Hepatocyte (in vitro differentiated cells): ENCODE measurements around the gene RBM33.

Source experiments
- EZH2 ChIP-seq: fragments of 200-600 bp; sonication (generic); IDR thresholded peaks from 2 replicates; pipeline ENCODE4 v1.6.1; 2016; ENCODE audit warnings: antibody characterized with exemption, mild to moderate bottlenecking, borderline replicate concordance
- EZH2phosphoT487 ChIP-seq: fragments of 200-600 bp; sonication (generic); IDR thresholded peaks from one replicate; pipeline ENCODE4 v1.6.1; 2018; ENCODE audit warnings: antibody characterized with exemption, mild to moderate bottlenecking, low read depth, moderate library complexity; ENCODE audit not compliant: unreplicated experiment, severe bottlenecking
- TF ChIP-seq, protein P1 (sequence below): fragments of 200-600 bp; sonication (generic); IDR thresholded peaks from 2 replicates; pipeline ENCODE4 v1.5.1; 2016; ENCODE audit warnings: antibody characterized with exemption, mild to moderate bottlenecking; ENCODE audit not compliant: poor library complexity

DNA sequence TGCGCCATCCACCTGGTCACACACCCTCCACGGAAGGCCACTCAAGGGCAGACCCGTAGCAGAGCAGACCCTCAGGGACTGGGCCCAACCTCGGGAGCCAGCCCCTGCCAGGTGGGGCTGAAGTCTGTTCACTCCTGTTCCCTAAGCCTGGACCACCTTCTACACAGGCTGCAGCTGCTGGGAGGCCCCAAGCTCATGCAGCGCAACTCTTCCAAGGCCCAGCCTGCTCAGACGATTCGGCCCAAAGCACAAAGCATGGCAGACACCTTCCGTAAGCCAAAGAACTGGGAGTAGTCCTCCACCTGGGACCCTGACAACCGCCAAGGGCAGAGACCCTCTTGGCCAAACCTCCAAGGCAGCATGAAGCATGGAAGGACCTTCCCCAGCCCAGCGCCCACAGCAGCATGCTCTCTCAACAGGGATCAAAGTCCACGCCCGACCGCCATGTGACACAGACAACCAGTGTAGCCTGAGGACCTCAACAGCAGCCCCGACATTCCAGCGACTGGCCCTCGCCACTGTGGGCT, 156.3 kb downstream of the RBM33 start:
- no peak for TF ChIP-seq EZH2
- TF ChIP-seq, protein P1, sequence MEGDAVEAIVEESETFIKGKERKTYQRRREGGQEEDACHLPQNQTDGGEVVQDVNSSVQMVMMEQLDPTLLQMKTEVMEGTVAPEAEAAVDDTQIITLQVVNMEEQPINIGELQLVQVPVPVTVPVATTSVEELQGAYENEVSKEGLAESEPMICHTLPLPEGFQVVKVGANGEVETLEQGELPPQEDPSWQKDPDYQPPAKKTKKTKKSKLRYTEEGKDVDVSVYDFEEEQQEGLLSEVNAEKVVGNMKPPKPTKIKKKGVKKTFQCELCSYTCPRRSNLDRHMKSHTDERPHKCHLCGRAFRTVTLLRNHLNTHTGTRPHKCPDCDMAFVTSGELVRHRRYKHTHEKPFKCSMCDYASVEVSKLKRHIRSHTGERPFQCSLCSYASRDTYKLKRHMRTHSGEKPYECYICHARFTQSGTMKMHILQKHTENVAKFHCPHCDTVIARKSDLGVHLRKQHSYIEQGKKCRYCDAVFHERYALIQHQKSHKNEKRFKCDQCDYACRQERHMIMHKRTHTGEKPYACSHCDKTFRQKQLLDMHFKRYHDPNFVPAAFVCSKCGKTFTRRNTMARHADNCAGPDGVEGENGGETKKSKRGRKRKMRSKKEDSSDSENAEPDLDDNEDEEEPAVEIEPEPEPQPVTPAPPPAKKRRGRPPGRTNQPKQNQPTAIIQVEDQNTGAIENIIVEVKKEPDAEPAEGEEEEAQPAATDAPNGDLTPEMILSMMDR, result no peak
- TF ChIP-seq EZH2phosphoT487, result no peak
